Spinal cord (tissue), 10 donors: Measurements from ENCODE around the gene ARHGEF35. TPM values are rescaled to one million over a fixed set of nuclear protein-coding genes. Genes with fewer than 3 reads are reported as not detected.
"Not testable (repeated sequence)": the region's sequence is repeated elsewhere in the genome, so short reads cannot be mapped to it uniquely, and the experiment has no call there.

Experiments used
- DNase-seq, 6 donors: peaks; one replicate each; pipeline versions ENCODE4 v3.0.0 to v3.0.0-alpha.2; 2013 to 2015; ENCODE audit warnings: low spot score in 6 of 6, low read depth in 4 of 6
- H3K27ac ChIP-seq: one replicate; pipeline ENCODE4 v1.5.1; 2013; ENCODE audit warnings: low read depth, low read length, control low read depth
- H3K27me3 ChIP-seq: one replicate; pipeline ENCODE4 v1.6.1; 2013; ENCODE audit warnings: low read length; ENCODE audit not compliant: control insufficient read depth, insufficient read depth
- H3K36me3 ChIP-seq: one replicate; pipeline ENCODE4 v1.6.1; 2013; ENCODE audit warnings: low read length; ENCODE audit not compliant: control insufficient read depth, insufficient read depth
- H3K4me1 ChIP-seq: one replicate; pipeline ENCODE4 v1.6.1; 2013; ENCODE audit warnings: low read length; ENCODE audit not compliant: control insufficient read depth, insufficient read depth
- H3K4me3 ChIP-seq: one replicate; pipeline ENCODE4 v1.5.1; 2013; ENCODE audit warnings: low read depth, low read length, control low read depth
- H3K9me3 ChIP-seq: one replicate; pipeline ENCODE4 v1.6.1; 2013; ENCODE audit warnings: low read length; ENCODE audit not compliant: control insufficient read depth, insufficient read depth
- WGBS: methylation state at CpG from one replicate; pipeline ENCODE4 v1.1.5; 2013; ENCODE audit warnings: missing lambda C conversion rate; ENCODE audit not compliant: insufficient coverage; 5-methylcytosine and 5-hydroxymethylcytosine counted together
- polyA plus RNA-seq, 2 donors: library from polyadenylated mRNA; unstranded; fragments of 120-200 nt; gene quantifications; one replicate each; pipeline ENCODE4 v1.2.1, GENCODE V29; 2013; ENCODE audit not compliant: insufficient read length in 2 of 2
- total RNA-seq, 2 donors: library from RNA; depleted of rRNA in 1 of 2; stranded (reverse); fragments of 120-200 nt in 1 of 2; fragments of >200 nt in 1 of 2; gene quantifications; one replicate each; pipeline versions ENCODE4 v1.2.3 to v1.2.4, GENCODE V29; 2013 to 2014
- donor health status: healthy.

Gene ARHGEF35
- total and polyA plus RNA-seq, 4 donors = 0.89 to 2.6 (median 1.6) TPM

DNA sequence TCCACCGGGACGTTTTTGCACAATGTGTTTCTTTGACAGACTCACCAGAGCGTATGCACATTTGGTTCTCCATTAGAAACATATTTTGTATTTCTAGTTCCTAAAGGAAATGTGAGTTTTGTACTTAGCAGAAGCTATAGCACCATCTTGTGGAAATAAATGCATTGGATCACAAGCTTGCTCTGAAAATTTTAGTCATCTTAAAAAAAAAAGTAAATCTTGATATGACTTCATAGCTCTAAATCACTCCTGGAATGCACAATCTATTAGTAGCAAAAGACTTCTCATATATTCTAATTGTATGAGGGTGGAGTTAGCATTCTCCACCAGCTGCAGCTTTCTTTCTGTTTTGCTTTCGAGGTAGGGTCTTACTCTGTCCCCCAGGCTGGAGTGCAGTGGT lies 23.5 kb upstream of the ARHGEF35 start:
- H3K4me3 ChIP-seq, H3K27ac ChIP-seq, H3K27me3 ChIP-seq, H3K4me1 ChIP-seq, H3K9me3 ChIP-seq, H3K36me3 ChIP-seq, DNase-seq: not testable (repeated sequence)
- WGBS = no CpG with 5 or more reads among the region's 4 CpGs

DNA sequence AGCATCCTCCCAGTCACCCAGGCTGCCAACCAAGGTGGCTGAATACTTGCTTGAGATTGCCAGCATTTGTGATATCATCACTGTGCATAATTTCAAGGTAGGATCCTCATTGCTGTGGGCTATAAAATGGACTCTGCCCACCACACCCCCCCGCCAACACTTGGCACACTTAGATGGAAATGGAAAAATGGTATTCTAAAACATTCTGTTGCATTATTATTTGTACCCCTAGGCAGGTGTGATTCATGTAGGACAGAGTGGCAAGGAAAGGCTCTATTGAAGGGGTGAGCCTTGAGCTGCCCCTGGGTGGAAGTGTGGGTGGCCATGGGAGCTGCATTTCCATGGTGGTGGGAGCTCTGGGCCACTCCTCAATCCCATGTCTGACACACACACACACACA lies 22.9 kb upstream of the ARHGEF35 start:
- H3K27me3 ChIP-seq, DNase-seq: not testable (repeated sequence)
- no CpG with 5 or more reads among the region's 1 CpG for WGBS

DNA sequence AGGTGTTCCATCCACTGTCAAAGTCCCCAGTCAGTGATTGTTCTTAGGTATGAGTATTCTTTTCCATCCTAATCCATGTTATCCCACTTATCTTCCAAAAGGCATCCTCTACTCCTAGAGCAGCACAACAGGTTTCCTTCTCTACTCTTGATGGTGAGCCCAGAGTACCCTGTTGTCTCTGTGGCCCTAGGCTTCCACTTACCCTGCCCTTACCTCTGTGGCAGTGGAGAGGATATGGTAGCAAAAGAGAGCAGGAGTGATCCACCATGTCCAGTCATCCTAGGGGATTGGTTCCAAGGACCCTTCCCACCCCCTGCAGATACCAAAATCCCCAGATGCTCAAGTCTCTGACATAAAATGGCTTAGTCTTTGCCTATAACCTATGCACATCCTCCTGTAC lies 21.6 kb upstream of the ARHGEF35 start:
- H3K4me3 ChIP-seq, H3K4me1 ChIP-seq, H3K36me3 ChIP-seq, H3K27me3 ChIP-seq, H3K9me3 ChIP-seq, DNase-seq, H3K27ac ChIP-seq: not testable (repeated sequence)

More for the DNA sequence above, 22.9 kb upstream of the ARHGEF35 start:
- H3K36me3 ChIP-seq, H3K9me3 ChIP-seq, H3K4me3 ChIP-seq, H3K4me1 ChIP-seq, H3K27ac ChIP-seq: not testable (repeated sequence)

DNA sequence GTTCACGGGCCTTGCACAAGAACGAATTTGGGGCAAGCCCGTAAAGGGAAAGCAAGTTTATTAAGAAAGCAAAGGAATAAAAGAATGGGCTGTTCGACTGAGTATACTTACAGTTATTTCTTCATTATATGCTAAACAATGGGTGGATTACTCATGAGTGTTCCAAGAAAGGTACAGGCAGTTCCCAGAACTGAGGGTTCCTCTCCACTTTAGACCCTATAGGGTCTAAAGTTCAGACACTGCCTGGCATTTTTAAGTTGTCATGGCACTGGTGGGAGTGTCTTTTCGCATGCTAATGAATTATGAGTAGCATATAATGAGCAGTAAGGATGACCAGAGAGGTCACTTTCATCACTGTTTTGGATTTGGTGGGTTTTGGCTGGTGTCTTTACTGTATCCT lies 9.7 kb upstream of the ARHGEF35 start:
- WGBS = no CpG with 5 or more reads among the region's 5 CpGs
- not testable (repeated sequence) for DNase-seq, H3K4me1 ChIP-seq, H3K4me3 ChIP-seq, H3K36me3 ChIP-seq, H3K9me3 ChIP-seq, H3K27me3 ChIP-seq, H3K27ac ChIP-seq

DNA sequence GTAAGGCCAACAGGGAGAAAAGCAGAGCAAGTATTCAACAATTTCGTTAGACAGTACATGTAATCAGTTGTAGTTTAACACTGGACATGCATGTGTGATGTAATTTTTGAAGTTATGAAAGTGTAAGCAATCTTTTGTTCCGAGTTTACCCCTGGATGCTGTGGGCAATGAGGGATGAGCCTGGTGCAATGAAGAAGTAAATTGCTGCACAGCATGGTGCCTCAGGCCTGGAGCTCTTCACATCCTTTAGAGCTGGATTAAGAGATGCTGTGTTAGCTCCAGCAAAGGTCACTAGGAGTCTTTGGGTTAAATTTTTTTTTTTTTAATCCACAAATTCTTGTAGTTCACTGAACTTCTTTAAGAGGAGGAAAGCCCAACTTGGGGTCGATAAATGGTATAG lies 7.5 kb upstream of the ARHGEF35 start:
- not testable (repeated sequence) for H3K4me3 ChIP-seq

DNA sequence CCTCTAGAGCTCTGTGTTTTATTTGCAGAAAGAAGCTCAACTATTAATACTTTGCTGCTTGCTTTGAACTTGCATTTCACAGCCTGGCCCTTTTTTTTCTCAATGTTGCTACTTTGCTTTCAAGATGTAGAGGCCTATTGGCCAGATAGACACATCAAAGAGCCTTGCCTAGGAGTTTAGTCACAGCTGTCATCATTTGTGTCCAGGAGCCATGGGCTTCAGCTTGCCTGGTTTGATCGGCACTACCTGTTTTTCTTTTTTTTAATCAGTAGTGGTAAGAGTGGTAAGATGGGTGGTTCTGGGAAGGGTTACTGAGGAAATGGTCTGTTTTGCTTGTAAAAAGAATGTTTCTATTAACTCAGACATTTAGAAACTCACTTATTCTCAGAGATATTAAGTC lies 6.3 kb upstream of the ARHGEF35 start:
- DNase-seq, H3K9me3 ChIP-seq, H3K4me3 ChIP-seq, H3K27ac ChIP-seq, H3K36me3 ChIP-seq, H3K4me1 ChIP-seq, H3K27me3 ChIP-seq: not testable (repeated sequence)
- WGBS = no CpG with 5 or more reads among the region's 1 CpG

More for the DNA sequence above, 7.5 kb upstream of the ARHGEF35 start:
- not testable (repeated sequence) for H3K4me1 ChIP-seq, H3K9me3 ChIP-seq, H3K36me3 ChIP-seq, H3K27ac ChIP-seq, H3K27me3 ChIP-seq, DNase-seq
- WGBS = no CpG with 5 or more reads among the region's 3 CpGs

DNA sequence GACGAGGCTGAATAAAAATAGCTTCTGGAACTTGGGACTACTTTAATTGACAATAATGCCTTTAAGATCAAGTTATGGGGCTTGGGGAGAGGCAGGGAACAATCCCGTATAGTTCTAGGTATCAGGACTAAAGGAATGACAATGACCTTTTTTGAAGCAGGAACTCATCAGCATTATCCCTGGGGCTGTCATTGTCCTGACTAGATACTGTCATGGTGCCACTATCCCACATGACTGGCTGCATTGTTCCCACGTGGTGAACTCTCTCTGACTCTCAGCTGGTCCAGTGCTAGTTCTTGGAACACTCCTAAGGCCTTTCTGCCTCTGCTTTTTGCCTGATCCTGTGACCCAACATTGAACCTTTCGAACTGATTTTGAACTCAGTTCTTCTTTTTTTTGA lies 3.3 kb upstream of the ARHGEF35 start:
- H3K4me1 ChIP-seq, DNase-seq, H3K27ac ChIP-seq, H3K27me3 ChIP-seq, H3K9me3 ChIP-seq, H3K4me3 ChIP-seq, H3K36me3 ChIP-seq: not testable (repeated sequence)
- WGBS = no CpG with 5 or more reads among the region's 4 CpGs

DNA sequence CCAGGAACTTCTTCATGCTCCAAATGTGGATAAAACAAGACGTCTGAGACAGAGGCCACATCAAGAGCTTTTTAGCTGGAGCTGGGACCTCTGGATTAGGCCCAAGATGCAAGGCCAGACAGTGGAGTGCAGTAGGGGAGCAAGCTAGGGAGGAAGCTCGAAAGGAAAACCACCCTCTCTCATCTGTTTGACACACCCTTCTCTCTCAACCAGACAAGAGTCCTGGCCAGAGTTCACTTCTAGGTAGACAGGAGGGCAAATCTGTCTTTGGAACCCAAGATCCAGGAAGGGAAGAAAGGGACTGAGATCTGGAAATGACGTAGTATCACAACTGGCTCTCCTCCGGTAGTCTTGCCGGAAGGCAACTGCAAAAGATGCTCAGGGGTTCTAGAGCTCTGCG lies 1.2 kb downstream of the ARHGEF35 start:
- H3K27me3 ChIP-seq, DNase-seq, H3K9me3 ChIP-seq, H3K4me3 ChIP-seq, H3K36me3 ChIP-seq, H3K4me1 ChIP-seq, H3K27ac ChIP-seq: not testable (repeated sequence)
- WGBS = no CpG with 5 or more reads among the region's 6 CpGs

DNA sequence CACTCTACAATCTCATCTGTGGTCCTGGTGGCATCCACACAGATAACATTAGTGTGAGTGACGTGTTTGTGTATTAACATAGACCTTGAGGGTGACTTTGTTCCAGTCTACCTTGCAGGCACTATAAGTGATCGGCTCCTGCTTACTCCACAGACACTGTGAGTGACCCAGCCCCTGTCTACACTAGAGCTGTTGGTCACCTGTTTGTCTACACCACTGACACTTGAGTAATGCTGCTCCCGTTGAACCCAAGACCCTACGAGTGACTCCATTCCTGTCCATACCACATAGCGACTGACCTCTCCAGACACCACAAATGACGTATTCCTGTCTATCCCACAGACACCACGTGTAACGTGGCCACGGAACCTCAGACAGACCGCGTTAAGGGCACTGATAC lies 1.9 kb downstream of the ARHGEF35 start:
- H3K27ac ChIP-seq, H3K9me3 ChIP-seq, DNase-seq, H3K27me3 ChIP-seq, H3K4me1 ChIP-seq, H3K4me3 ChIP-seq, H3K36me3 ChIP-seq: not testable (repeated sequence)
- no CpG with 5 or more reads among the region's 11 CpGs for WGBS

DNA sequence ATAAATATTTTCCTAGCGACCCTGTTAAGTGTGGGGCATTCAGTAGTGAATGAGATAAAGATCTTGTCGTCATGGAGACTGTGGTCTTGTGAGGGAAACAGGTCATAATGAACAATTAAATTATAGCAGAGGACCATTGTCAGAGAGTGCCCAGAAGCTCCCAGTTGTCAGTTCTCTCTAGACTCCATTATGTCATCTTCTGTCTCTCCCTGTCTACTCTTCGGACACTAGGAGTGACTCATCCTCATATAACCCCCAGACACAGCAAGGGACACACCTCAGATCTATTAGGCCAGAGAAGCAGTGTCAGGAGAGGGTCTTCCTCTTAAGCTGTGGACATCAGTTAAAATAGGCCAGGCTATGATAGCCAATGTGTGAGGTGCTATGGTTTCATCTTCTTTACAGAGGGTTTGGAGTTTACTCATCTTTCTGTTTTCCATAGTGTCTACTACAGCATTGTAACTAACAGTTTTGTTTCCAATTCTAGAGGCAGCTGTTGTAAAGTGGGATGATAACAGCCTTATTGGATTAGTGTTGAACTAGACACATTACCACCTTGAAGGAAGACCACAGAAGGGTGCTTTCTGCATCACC lies 7.0 kb downstream of the ARHGEF35 start:
- not testable (repeated sequence) for H3K4me3 ChIP-seq, H3K9me3 ChIP-seq, H3K36me3 ChIP-seq, DNase-seq, H3K27me3 ChIP-seq, H3K27ac ChIP-seq, H3K4me1 ChIP-seq
- no CpG with 5 or more reads among the region's 3 CpGs for WGBS
